Left lung (tissue), 10 donors: Measurements from ENCODE around the gene NF2. TPM values are rescaled to one million over a fixed set of nuclear protein-coding genes. Genes with fewer than 3 reads are reported as not detected.

Source experiments
- ATAC-seq: fragments of 200-7000 bp; cut with Tn5 transposase; one replicate; pipeline ENCODE4 v1.9.1; 2020; ENCODE audit warnings: moderate library complexity
- DNase-seq, 4 donors: peaks; one replicate each; pipeline ENCODE4 v3.0.0-alpha.2; 2013 to 2020
- H3K27ac ChIP-seq, 2 donors: fragments of 200-600 bp; sonication (generic) in 1 of 2; one replicate each; pipeline versions ENCODE4 v1.5.0 to v1.8.0; 2020 to 2021
- H3K27me3 ChIP-seq, 2 donors: fragments of 200-600 bp; sonication (generic) in 1 of 2; one replicate each; pipeline versions ENCODE4 v1.5.0 to v1.8.0; 2020 to 2021
- H3K36me3 ChIP-seq, 2 donors: fragments of 200-600 bp; sonication (generic) in 1 of 2; one replicate each; pipeline versions ENCODE4 v1.5.0 to v1.8.0; 2020 to 2021
- H3K4me1 ChIP-seq, 2 donors: fragments of 200-600 bp; one replicate each; pipeline ENCODE4 v1.8.0; 2021
- H3K4me3 ChIP-seq, 2 donors: fragments of 200-600 bp; sonication (generic) in 1 of 2; one replicate each; pipeline versions ENCODE4 v1.5.0 to v1.8.0; 2020 to 2021; ENCODE audit warnings: mild to moderate bottlenecking in 1 of 2
- H3K9me3 ChIP-seq, 2 donors: fragments of 200-600 bp; sonication (generic) in 1 of 2; one replicate each; pipeline versions ENCODE4 v1.5.0 to v1.8.0; 2020 to 2021
- intact Hi-C, 2 donors: fragments of 100-400 bp; cut with DNase I; formaldehyde crosslinking; loops; one replicate each; pipeline versions ENCODE4 v1.11.2 to v1.14.2; 2022
- polyA plus RNA-seq, 6 donors: library from polyadenylated mRNA; unstranded; fragments of 120-200 nt; gene quantifications; one replicate each; pipeline ENCODE4 v1.2.1, GENCODE V29; 2013; ENCODE audit not compliant: insufficient read length in 6 of 6
- total RNA-seq, 2 donors: library from RNA; stranded (reverse); fragmentation: NEBNext Ultra II Directional; extraction: Animal tissue kit (Norgen Biotek cat#: 25700); gene quantifications; one replicate each; pipeline ENCODE4 v1.2.1, GENCODE V29; 2021
- TF ChIP-seq, protein P1 (sequence below), 2 donors: fragments of 200-600 bp; sonication (generic) in 1 of 2; IDR thresholded peaks; one replicate each; pipeline versions ENCODE4 v1.5.0 to v1.8.0; 2021; ENCODE audit warnings: antibody characterized with exemption in 2 of 2
- donor health status: DM: no; HTN: yes; CAD: no.
- donor health status: DM: no; HTN: no; CAD: no.

NF2 gene
- total and polyA plus RNA-seq, 8 donors = 20.1 to 65.3 (median 23.4) TPM

DNA sequence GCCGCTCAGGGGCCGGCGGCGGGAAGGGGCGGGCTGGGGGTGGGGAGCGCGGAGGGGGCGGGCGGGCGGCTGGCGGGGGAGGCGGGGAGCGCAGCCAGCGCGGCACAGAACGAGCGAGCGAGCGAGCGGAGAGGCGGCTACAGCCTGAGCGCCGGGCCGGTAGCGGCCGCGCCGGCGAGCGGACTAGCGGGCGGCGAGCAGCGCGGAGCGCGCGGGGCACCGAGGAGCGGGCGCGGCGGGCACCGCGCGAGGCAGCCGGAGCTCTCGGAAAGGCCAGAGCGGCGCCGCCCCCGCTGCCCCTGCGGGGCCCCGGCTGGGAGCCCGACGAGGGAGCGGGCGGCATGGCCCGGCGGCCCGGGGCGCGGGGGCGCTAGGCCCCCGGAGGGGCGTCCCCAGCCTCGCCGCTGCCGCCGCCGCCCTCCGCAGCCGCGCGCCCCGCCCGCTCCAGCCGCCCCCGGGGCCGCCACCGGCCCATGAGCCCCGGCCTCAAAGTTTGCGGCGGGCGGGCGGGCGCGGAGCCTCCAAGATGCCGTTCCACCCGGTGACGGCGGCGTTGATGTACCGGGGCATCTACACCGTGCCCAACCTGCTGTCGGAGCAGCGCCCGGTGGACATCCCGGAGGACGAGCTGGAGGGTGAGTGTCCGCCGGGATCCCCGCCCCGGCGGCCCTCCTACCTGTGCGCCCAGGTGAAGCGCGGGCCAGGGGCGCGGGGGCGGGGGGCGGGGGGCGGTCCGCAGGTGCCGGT lies 116.6 kb downstream of the NF2 start, which contains the start of gene CABP7:
TSS of gene CABP7 (plus strand) at position 105 of the 747 bp plus-strand sequence. CDS start at position 527, 422 bp downstream.
- H3K27me3 ChIP-seq = peaks cover 29 to 89% of the 10 kb centered on the region in 2 donors
- DNase-seq (no peak), ATAC-seq (no peak)
- H3K9me3 ChIP-seq = no peaks in the 10 kb centered on the region
- peaks cover 0 to 9% of the 10 kb centered on the region in 2 donors for H3K4me1 ChIP-seq
- H3K4me3 ChIP-seq = no peak within 1 kb of the TSS
- TF ChIP-seq, protein P1, sequence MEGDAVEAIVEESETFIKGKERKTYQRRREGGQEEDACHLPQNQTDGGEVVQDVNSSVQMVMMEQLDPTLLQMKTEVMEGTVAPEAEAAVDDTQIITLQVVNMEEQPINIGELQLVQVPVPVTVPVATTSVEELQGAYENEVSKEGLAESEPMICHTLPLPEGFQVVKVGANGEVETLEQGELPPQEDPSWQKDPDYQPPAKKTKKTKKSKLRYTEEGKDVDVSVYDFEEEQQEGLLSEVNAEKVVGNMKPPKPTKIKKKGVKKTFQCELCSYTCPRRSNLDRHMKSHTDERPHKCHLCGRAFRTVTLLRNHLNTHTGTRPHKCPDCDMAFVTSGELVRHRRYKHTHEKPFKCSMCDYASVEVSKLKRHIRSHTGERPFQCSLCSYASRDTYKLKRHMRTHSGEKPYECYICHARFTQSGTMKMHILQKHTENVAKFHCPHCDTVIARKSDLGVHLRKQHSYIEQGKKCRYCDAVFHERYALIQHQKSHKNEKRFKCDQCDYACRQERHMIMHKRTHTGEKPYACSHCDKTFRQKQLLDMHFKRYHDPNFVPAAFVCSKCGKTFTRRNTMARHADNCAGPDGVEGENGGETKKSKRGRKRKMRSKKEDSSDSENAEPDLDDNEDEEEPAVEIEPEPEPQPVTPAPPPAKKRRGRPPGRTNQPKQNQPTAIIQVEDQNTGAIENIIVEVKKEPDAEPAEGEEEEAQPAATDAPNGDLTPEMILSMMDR (IDR thresholded peaks at IDR 0.05) = no peak
- no peak within 1 kb of the TSS for H3K27ac ChIP-seq
- intact Hi-C loops = no loop called here
- no peaks in the 10 kb centered on the region for H3K36me3 ChIP-seq

DNA sequence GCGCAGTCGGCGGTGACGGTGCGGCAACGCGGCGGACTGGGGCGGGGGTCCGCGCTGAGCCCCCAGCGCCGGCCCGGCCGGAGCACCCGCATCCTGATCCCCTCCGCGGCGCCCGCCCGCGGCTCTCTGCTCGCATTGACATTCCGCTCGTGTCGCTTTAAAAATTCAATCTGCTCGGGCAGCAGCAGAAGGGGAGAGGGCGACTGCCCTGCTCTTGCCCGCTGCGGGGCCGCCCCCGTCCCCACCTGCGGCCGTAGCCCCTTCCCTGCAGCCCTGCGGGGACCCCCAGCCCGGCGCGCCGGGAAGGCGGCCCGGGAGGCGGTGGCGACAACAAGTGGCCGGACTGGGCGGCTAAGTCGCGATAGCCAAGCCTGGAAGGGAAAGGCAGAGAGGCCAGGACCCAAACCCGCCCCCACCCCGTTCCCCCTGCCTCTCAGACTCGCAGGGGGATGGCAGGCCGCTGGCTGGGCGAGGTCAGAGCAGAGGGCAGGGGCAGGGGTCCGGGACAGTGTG lies 117.4 kb downstream of the NF2 start:
- intact Hi-C loops = no loop called here
- H3K4me1 ChIP-seq = peaks cover 0 to 9% of the 10 kb centered on the region in 2 donors
- peaks cover 29 to 82% of the 10 kb centered on the region in 2 donors for H3K27me3 ChIP-seq
- no peaks in the 10 kb centered on the region for H3K9me3 ChIP-seq
- ATAC-seq (no peak), DNase-seq (no peak)
- no peaks in the 10 kb centered on the region for H3K36me3 ChIP-seq
- H3K27ac ChIP-seq = no peak overlapping the region
- H3K4me3 ChIP-seq = no peak overlapping the region
- TF ChIP-seq, protein P1 (IDR thresholded peaks at IDR 0.05) = no peak

DNA sequence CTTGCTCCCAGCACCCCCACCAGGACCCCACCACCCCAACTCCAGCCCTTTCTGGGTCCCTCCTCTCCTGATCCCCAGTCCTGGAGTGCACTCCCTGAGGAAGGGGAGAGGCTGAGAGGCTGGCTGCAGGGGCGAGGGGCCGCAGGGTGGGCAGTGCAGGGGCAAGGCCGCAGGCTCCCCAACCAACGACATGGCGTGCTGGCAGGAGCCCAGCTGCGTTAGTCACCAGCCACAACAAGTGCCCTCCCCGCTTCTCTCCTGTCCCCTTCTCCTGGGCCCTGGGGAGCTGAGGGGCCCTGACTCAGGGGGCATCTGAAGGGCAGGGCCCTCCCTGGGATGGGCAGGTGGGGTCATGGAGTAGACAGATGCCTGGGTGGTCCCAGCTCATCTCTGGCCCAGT lies 118.7 kb downstream of the NF2 start:
- intact Hi-C loops = no loop called here
- H3K4me3 ChIP-seq = no peak overlapping the region
- DNase-seq (no peak), ATAC-seq (no peak)
- no peaks in the 10 kb centered on the region for H3K36me3 ChIP-seq
- H3K27ac ChIP-seq = no peak overlapping the region
- H3K9me3 ChIP-seq = no peaks in the 10 kb centered on the region
- TF ChIP-seq, protein P1 (IDR thresholded peaks at IDR 0.05) = no peak
- peaks cover 0 to 9% of the 10 kb centered on the region in 2 donors for H3K4me1 ChIP-seq
- peaks cover 29 to 82% of the 10 kb centered on the region in 2 donors for H3K27me3 ChIP-seq

DNA sequence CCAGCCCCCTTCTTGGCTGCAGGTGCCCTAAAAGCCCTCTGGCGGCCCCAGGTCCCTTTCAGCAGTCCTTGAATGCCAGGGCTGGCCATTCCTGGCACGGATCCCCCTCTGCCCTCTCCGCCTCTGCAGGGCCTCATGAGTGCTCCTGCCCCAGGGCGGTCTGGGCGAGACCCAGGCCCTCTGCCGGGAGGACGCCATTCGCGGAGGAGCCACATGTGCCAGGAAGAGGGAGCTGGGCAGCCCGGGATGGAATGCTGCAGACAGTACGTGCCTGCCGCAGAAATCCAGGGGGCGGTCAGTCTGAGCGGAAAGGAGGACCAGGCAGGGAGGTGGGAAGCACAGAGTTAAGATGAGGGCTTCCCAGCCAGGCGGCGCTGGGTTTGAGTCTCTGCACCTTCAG lies 119.2 kb downstream of the NF2 start:
- no peak overlapping the region for H3K27ac ChIP-seq
- TF ChIP-seq, protein P1 (IDR thresholded peaks at IDR 0.05) = no peak
- peaks cover 29 to 79% of the 10 kb centered on the region in 2 donors for H3K27me3 ChIP-seq
- intact Hi-C loops = no loop called here
- no peaks in the 10 kb centered on the region for H3K9me3 ChIP-seq
- ATAC-seq (no peak), DNase-seq (no peak)
- no peak overlapping the region for H3K4me3 ChIP-seq
- no peaks in the 10 kb centered on the region for H3K36me3 ChIP-seq
- peaks cover 0 to 9% of the 10 kb centered on the region in 2 donors for H3K4me1 ChIP-seq

DNA sequence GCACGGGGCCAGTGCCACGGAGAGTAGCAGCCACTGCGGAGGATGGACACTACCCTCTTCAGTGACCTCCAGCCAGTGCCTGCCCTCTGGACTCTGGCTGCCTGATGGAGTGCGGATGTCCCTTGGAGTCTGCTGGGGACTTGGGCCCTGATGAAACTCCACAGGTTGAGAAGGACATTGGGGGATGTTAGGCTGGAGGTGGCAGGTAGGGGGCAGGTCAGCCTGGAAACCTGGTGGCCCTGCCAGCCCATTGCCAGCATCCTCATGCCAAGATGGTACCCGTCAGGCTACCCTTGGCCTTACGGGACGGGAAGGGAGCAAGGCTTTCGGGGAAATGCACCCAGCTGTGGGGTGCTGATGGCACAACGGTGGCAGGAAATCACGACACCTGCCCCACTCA lies 120.3 kb downstream of the NF2 start:
- Histone ChIP-seq H3K4me3 (no peak overlapping the region), H3K27me3 (peaks cover 24 to 67% of the 10 kb centered on the region in 2 donors), H3K27ac (no peak overlapping the region), H3K4me1 (peaks cover 0 to 9% of the 10 kb centered on the region in 2 donors), H3K36me3 (no peaks in the 10 kb centered on the region), H3K9me3 (no peaks in the 10 kb centered on the region)
- no peak for DNase-seq
- intact Hi-C loops = no loop called here
- ATAC-seq = no peak
- TF ChIP-seq, protein P1 (IDR thresholded peaks at IDR 0.05) = no peak
